GM12875 (cell line): Measurements from ENCODE around the gene SLC9A9.

Experiments
- H3K4me3 ChIP-seq: one replicate; pipeline ENCODE4 v1.5.1; 2011; ENCODE audit warnings: low read depth, low read length, control low read depth
- TF ChIP-seq, protein P1 (sequence below): IDR thresholded peaks from 2 replicates; pipeline ENCODE4 v1.5.1; 2011; ENCODE audit warnings: low read depth, mild to moderate bottlenecking, control low read depth, inconsistent platforms, low read length, moderate library complexity, borderline replicate concordance; ENCODE audit not compliant: insufficient read depth

Gene SLC9A9

DNA sequence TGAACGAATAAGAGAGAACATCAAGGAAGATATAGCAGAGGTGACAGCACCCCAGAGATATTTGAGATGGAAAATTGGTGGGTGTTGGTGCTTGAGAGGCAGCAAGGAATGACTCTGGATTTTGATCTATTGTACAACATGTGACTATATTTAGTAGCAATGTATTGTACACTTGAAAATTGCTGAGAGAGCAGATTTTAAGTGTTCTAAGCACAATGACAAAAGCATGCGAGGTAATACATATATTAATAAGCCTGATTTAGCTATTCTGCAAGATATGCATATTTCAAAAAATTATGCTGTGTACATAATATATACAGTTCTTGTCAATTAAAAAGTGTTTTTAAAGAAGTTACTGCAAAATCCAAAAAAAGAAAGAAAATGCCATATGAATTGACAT, 194.3 kb downstream of the SLC9A9 start:
- TF ChIP-seq, protein P1, sequence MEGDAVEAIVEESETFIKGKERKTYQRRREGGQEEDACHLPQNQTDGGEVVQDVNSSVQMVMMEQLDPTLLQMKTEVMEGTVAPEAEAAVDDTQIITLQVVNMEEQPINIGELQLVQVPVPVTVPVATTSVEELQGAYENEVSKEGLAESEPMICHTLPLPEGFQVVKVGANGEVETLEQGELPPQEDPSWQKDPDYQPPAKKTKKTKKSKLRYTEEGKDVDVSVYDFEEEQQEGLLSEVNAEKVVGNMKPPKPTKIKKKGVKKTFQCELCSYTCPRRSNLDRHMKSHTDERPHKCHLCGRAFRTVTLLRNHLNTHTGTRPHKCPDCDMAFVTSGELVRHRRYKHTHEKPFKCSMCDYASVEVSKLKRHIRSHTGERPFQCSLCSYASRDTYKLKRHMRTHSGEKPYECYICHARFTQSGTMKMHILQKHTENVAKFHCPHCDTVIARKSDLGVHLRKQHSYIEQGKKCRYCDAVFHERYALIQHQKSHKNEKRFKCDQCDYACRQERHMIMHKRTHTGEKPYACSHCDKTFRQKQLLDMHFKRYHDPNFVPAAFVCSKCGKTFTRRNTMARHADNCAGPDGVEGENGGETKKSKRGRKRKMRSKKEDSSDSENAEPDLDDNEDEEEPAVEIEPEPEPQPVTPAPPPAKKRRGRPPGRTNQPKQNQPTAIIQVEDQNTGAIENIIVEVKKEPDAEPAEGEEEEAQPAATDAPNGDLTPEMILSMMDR: no peak
- no peak overlapping the region for H3K4me3 ChIP-seq

DNA sequence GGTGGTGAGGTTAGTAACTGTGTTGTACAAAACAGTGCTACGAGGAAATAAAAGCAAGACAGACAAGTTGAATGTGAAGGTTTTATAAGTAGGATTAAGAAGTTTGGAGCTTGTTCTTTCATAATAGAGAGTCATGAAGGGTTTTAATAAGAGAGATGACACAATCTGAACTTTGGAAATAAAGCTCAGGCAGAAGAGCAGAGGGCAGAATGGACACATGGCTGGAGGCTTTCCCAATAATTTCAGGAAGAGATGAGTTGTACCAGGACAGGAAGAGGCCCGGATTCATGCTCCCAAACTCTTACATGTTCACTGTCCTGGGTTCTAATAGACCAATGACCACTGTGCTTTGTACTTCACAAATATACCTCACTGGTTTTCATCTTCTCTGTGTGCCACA, 194.8 kb downstream of the SLC9A9 start:
- TF ChIP-seq, protein P1: no peak
- no peak overlapping the region for H3K4me3 ChIP-seq

DNA sequence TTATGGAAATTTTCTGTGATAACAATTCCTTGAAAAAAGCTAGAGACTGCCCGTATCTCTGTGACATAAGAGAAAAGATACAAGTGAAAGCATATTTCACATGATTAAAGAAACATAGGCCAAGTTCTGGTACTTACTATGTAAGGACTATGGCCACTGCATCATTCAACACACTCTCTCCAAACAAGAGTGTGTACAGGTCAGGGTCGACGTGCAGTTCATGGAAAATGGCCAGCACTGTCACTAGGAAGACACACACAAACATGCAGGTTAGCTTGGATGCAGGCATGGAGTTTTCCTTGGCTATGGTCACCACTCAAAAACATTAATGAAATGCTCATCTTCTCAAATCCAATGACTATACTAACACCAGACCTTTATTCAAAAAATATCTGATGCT, 196.2 kb downstream of the SLC9A9 start:
- TF ChIP-seq, protein P1: no peak
- H3K4me3 ChIP-seq: no peak overlapping the region

DNA sequence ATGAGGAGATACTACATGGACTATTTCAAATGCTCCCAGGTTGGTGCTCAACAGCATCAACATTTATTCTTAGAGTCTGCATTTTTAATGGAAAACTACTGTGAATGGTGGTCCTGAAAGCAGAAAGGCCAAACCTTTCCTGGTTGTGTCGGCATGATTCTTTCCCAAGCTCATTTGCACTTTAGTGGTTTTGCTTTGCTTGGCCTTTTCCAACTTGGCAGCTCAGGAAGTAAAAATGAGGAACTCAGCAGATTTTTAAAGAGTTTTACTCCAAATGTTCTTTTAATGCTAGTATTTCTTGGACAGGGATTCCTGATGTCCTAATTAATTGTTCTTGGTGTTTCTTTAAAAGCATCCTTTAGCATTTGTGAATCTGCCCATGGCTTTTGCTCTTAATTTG, 197.4 kb downstream of the SLC9A9 start:
- H3K4me3 ChIP-seq: no peak overlapping the region
- TF ChIP-seq, protein P1: no peak

DNA sequence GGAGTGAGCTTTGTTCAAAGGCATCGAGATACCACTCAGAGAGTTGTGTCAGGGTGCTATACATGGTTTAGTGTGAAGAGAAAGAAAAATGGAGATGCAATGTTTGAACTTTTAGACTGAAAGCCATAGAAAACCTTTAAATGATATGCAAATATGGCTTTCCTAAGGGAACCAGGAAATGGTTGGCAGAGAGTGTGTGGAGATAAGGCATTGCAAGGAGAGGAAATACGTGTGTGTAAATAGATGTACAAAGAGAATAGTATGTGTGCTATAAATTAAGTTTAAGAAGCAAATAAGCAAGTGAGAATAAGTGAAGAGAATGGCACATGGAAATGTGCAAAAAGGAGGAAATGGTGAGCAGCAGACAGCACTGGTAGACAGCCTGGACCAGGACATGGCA, 198.1 kb downstream of the SLC9A9 start:
- TF ChIP-seq, protein P1: no peak
- H3K4me3 ChIP-seq: no peak overlapping the region

DNA sequence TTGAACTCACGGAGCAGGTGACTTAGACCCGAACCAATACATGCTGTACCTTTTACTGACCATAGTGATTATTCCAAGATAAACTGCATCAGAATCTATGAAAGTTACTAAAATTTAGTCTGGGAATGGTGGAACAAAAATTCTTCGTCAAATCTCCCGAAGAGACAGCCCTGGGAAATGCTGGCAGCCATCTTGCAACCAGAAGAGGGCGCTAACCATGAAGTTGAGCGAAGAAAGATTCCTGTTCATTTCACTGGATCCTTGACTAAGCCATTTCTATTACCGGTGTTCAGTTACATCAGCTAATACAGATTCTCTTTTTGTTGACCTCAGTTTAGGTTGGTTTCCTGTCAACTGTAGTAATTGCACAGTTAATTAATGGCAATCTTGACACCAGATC, 199.6 kb downstream of the SLC9A9 start:
- TF ChIP-seq, protein P1: peak; percentile 14; the same call in 1 of the 2 replicates
- H3K4me3 ChIP-seq: no peak overlapping the region

DNA sequence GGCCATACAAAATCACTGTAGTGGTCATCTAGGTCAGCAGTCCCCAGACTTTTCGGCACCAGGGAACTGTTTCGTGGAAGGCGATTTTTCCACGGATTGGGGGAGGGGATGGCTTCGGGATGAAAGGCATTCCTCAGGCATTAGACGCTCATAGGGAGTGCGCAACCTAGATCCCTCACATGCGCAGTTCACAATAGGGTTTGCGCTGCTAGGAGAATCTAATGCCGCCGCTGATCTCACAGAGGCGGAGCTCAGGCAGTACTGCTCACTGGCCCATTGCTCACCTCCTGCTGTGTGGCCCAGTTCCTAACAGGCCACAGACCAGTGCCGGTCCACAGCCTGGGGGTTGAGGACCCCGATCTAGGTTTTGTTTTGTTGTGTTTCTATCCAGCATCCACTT, 200.1 kb downstream of the SLC9A9 start:
- TF ChIP-seq, protein P1: no peak
- no peak overlapping the region for H3K4me3 ChIP-seq
